Measurements from ENCODE around the gene ACTG1.

ACTG1 gene

GRCh38 chr17:81483085-81483861 is 29.3 kb downstream of the ACTG1 start:
- TF ChIP-seq ISL1 (CRISPR knock-in tag; IDR thresholded peaks at IDR 0.05) (no peak), TOX (CRISPR knock-in tag; IDR thresholded peaks at IDR 0.05; ENCODE audit: borderline replicate concordance) (no peak), PPARA (CRISPR knock-in tag; IDR thresholded peaks at IDR 0.05; ENCODE audit: borderline replicate concordance) (no peak), ARNTL (CRISPR knock-in tag; IDR thresholded peaks at IDR 0.05; ENCODE audit: borderline replicate concordance, low read depth) (no peak), ZFP30 (CRISPR knock-in tag; IDR thresholded peaks at IDR 0.05) (no peak), CSDC2 (CRISPR knock-in tag; IDR thresholded peaks at IDR 0.05) (no peak), ZC3H10 (CRISPR knock-in tag; IDR thresholded peaks at IDR 0.05) (no peak), ZNF565 (CRISPR knock-in tag; conservative IDR thresholded peaks at IDR 0.05; ENCODE audit: low read depth) (no peak), ZNF70 (CRISPR knock-in tag; IDR thresholded peaks at IDR 0.05) (no peak), ZFP3 (CRISPR knock-in tag; IDR thresholded peaks at IDR 0.05) (no peak), ZNF8 (CRISPR knock-in tag; IDR thresholded peaks at IDR 0.05) (no peak), ESRRG (CRISPR knock-in tag; IDR thresholded peaks at IDR 0.05) (no peak), PATZ1 (CRISPR knock-in tag; IDR thresholded peaks at IDR 0.05; ENCODE audit: borderline replicate concordance) (no peak), TSHZ2 (CRISPR knock-in tag; IDR thresholded peaks at IDR 0.05) (no peak), CREB5 (CRISPR knock-in tag; IDR thresholded peaks at IDR 0.05; ENCODE audit: low read depth) (no peak), GLIS3 (CRISPR knock-in tag; IDR thresholded peaks at IDR 0.05) (no peak)
- no peak for ATAC-seq

- TF ChIP-seq GLIS3 (CRISPR knock-in tag; IDR thresholded peaks at IDR 0.05) (no peak), ESRRG (CRISPR knock-in tag; IDR thresholded peaks at IDR 0.05) (no peak), SNAI2 (CRISPR knock-in tag; IDR thresholded peaks at IDR 0.05) (no peak), RARB (CRISPR knock-in tag; IDR thresholded peaks at IDR 0.05) (no peak), PATZ1 (CRISPR knock-in tag; IDR thresholded peaks at IDR 0.05; ENCODE audit: borderline replicate concordance) (no peak), CSRNP3 (CRISPR knock-in tag; IDR thresholded peaks at IDR 0.05) (no peak), ZNF70 (CRISPR knock-in tag; IDR thresholded peaks at IDR 0.05) (no peak)
- no peak for ATAC-seq
Observed at GRCh38 chr17:81482673-81483072, 29.9 kb downstream of the ACTG1 start.

- no peak for ATAC-seq
- TF ChIP-seq ZNF565 (CRISPR knock-in tag; conservative IDR thresholded peaks at IDR 0.05; ENCODE audit: low read depth) = no peak
- no peak for TF ChIP-seq POU6F1 (CRISPR knock-in tag; IDR thresholded peaks at IDR 0.05; ENCODE audit: borderline replicate concordance, low read depth)
- TF ChIP-seq ISL1 (CRISPR knock-in tag; IDR thresholded peaks at IDR 0.05) = no peak
- TF ChIP-seq RARB (CRISPR knock-in tag; IDR thresholded peaks at IDR 0.05) = no peak
- TF ChIP-seq ZC3H10 (CRISPR knock-in tag; IDR thresholded peaks at IDR 0.05) = no peak
- TF ChIP-seq GLIS3 (CRISPR knock-in tag; IDR thresholded peaks at IDR 0.05) = no peak
- TF ChIP-seq TCF4 (CRISPR knock-in tag; IDR thresholded peaks at IDR 0.05; ENCODE audit: borderline replicate concordance) = no peak
- TF ChIP-seq OSR1 (CRISPR knock-in tag; IDR thresholded peaks at IDR 0.05) = no peak
- no peak for TF ChIP-seq CSRNP3 (CRISPR knock-in tag; IDR thresholded peaks at IDR 0.05)
- no peak for TF ChIP-seq ZNF8 (CRISPR knock-in tag; IDR thresholded peaks at IDR 0.05)
- TF ChIP-seq SNAI2 (CRISPR knock-in tag; IDR thresholded peaks at IDR 0.05) = no peak
- TF ChIP-seq ESRRG (CRISPR knock-in tag; IDR thresholded peaks at IDR 0.05) = no peak
- TF ChIP-seq ZFP30 (CRISPR knock-in tag; IDR thresholded peaks at IDR 0.05) = no peak
Observed at GRCh38 chr17:81481815-81482505, 30.6 kb downstream of the ACTG1 start.
